HepG2 (cell line): ENCODE results near the gene RPS19BP1. TPM values are rescaled to one million over a fixed set of nuclear protein-coding genes. Genes with fewer than 3 reads are reported as not detected.

Experiments used
- ATF1 ChIP-seq: IDR thresholded peaks from 2 replicates; pipeline ENCODE4 v1.6.1; 2016; ENCODE audit warnings: mild to moderate bottlenecking, control low read depth
- GLI4 ChIP-seq: sonication (generic); formaldehyde crosslinking; IDR thresholded peaks from 2 replicates; pipeline ENCODE4 v1.5.1; 2020; ENCODE audit warnings: missing genetic modification reagents, mild to moderate bottlenecking, moderate library complexity, borderline replicate concordance
- GMEB2 ChIP-seq: IDR thresholded peaks from 2 replicates; pipeline ENCODE4 v1.6.1; 2016; ENCODE audit warnings: missing biosample characterization, missing genetic modification reagents, low read depth
- HES4 ChIP-seq: sonication (generic); formaldehyde crosslinking; IDR thresholded peaks from 2 replicates; pipeline ENCODE4 v1.9.0; 2021; ENCODE audit warnings: mild to moderate bottlenecking, missing genetic modification reagents, borderline replicate concordance
- KDM5A ChIP-seq: fragments of 200-600 bp; sonication (generic); IDR thresholded peaks from 2 replicates; pipeline ENCODE4 v1.7.0; 2018; ENCODE audit warnings: antibody characterized with exemption, mild to moderate bottlenecking, low read length, borderline replicate concordance
- MAF1 ChIP-seq: sonication (generic); formaldehyde crosslinking; IDR thresholded peaks from 2 replicates; pipeline ENCODE4 v1.5.0; 2020; ENCODE audit warnings: missing genetic modification reagents, borderline replicate concordance
- MAFF ChIP-seq: IDR thresholded peaks from 2 replicates; pipeline ENCODE4 v1.6.1; 2011; ENCODE audit warnings: low read depth, low read length, improper control_type of control experiment
- PHF21A ChIP-seq: sonication (generic); formaldehyde crosslinking; IDR thresholded peaks from 2 replicates; pipeline ENCODE4 v1.5.0; 2020; ENCODE audit warnings: mild to moderate bottlenecking, missing genetic modification reagents
- RNF2 ChIP-seq: fragments of 450-650 bp; conservative IDR thresholded peaks from 2 replicates; pipeline ENCODE4 v1.6.1; 2016; ENCODE audit warnings: low read depth
- SNAPC5 ChIP-seq: sonication (generic); formaldehyde crosslinking; IDR thresholded peaks from 2 replicates; pipeline ENCODE4 v1.8.1; 2023; ENCODE audit warnings: mild to moderate bottlenecking, missing genetic modification reagents, borderline replicate concordance
- SP4 ChIP-seq: sonication (generic); formaldehyde crosslinking; IDR thresholded peaks from 2 replicates; pipeline ENCODE4 v1.8.1; 2023; ENCODE audit warnings: mild to moderate bottlenecking, missing genetic modification reagents
- SSRP1 ChIP-seq: IDR thresholded peaks from 2 replicates; pipeline ENCODE4 v1.6.1; 2016; ENCODE audit warnings: control low read depth
- SYNCRIP ChIP-seq: fragments of 200-400 bp; formaldehyde crosslinking; IDR thresholded peaks from 2 replicates; pipeline ENCODE4 v1.6.1; 2018; ENCODE audit warnings: mild to moderate bottlenecking, low read depth, low read length; ENCODE audit not compliant: insufficient read depth
- TEF ChIP-seq: sonication (generic); formaldehyde crosslinking; IDR thresholded peaks from 2 replicates; pipeline ENCODE4 v1.5.0; 2020; ENCODE audit warnings: missing genetic modification reagents
- TOPORS ChIP-seq: sonication (generic); formaldehyde crosslinking; IDR thresholded peaks from 2 replicates; pipeline ENCODE4 v1.8.0; 2023; ENCODE audit warnings: mild to moderate bottlenecking, missing genetic modification reagents
- ZBTB37 ChIP-seq: sonication (generic); formaldehyde crosslinking; IDR thresholded peaks from 2 replicates; pipeline ENCODE4 v1.4.0; 2020; ENCODE audit warnings: mild to moderate bottlenecking, missing genetic modification reagents
- ZBTB7A ChIP-seq: sonication (generic); formaldehyde crosslinking; IDR thresholded peaks from 2 replicates; pipeline ENCODE4 v1.8.0; 2022; ENCODE audit warnings: mild to moderate bottlenecking, missing genetic modification reagents
- ZNF230 ChIP-seq: sonication (generic); formaldehyde crosslinking; IDR thresholded peaks from 2 replicates; pipeline ENCODE4 v1.4.0; 2020; ENCODE audit warnings: mild to moderate bottlenecking, missing genetic modification reagents
- ZNF326 ChIP-seq: sonication (generic); formaldehyde crosslinking; IDR thresholded peaks from 2 replicates; pipeline ENCODE4 v1.4.0; 2020; ENCODE audit warnings: missing genetic modification reagents, borderline replicate concordance
- ZNF335 ChIP-seq: sonication (generic); formaldehyde crosslinking; IDR thresholded peaks from 2 replicates; pipeline ENCODE4 v1.4.0; 2020; ENCODE audit warnings: missing genetic modification reagents
- ZNF343 ChIP-seq: sonication (generic); formaldehyde crosslinking; IDR thresholded peaks from 2 replicates; pipeline ENCODE4 v1.4.0; 2020; ENCODE audit warnings: mild to moderate bottlenecking, missing genetic modification reagents
- polyA plus RNA-seq, 8 experiments: library from polyadenylated mRNA; depleted of rRNA in 3 of 8; stranded (reverse) in 7 of 8; unstranded in 1 of 8; fragments of >200 nt; fragmentation: Illumina TruSeq in 4 of 8; extraction: Trizol in 4 of 8; gene quantifications; 2 replicates each; pipeline versions ENCODE4 v1.2.1 to v1.2.3, GENCODE V29; 2011 to 2016; ENCODE audit warnings: low read depth in 4 of 8, missing spikeins in 1 of 8, mixed read lengths in 1 of 8; ENCODE audit not compliant: insufficient read depth in 1 of 8
- total RNA-seq, 5 experiments: library from RNA; depleted of rRNA; stranded (reverse); fragments of >200 nt; fragmentation: Illumina TruSeq; extraction: Trizol; gene quantifications; 2 replicates each; pipeline ENCODE4 v1.2.3, GENCODE V29; 2016; ENCODE audit warnings: low read depth in 1 of 5
- TF ChIP-seq, protein P1 (sequence below): IDR thresholded peaks from 2 replicates; pipeline ENCODE4 v1.6.1; 2016; ENCODE audit warnings: missing compliant biosample characterization, missing genetic modification reagents, borderline replicate concordance
- TF ChIP-seq, protein P2 (sequence below): sonication (generic); formaldehyde crosslinking; IDR thresholded peaks from 2 replicates; pipeline ENCODE4 v1.8.0; 2023; ENCODE audit warnings: mild to moderate bottlenecking, missing genetic modification reagents

RPS19BP1 gene
- total and polyA plus RNA-seq, 2 of the 13 experiments (the other 11 are each of a cell fraction or from before 2014, with no cell fraction given) = 44.3 to 81.3 TPM

GRCh38 chr22:39520226-39521105, 12.1 kb downstream of the RPS19BP1 start, which contains the start of gene ATF4 (continued):
- TF ChIP-seq GMEB2 (CRISPR knock-in tag) = no peak
- TF ChIP-seq ZBTB37 (CRISPR knock-in tag) = peak; percentile 40; the same call in 1 of the 2 replicates
- TF ChIP-seq GLI4 = peak; percentile 62
- TF ChIP-seq RNF2 = peak; percentile 68; the same call in 1 of the 2 replicates
- TF ChIP-seq PHF21A = peak; percentile 98
- TF ChIP-seq KDM5A = peak; percentile 50; the same call in 1 of the 2 replicates
- TF ChIP-seq HES4 (CRISPR knock-in tag) = peak; percentile 92
- no peak for TF ChIP-seq SNAPC5 (CRISPR knock-in tag)
- TF ChIP-seq SP4 = no peak
- TF ChIP-seq ZNF230 (CRISPR knock-in tag) = peak; percentile 26; the same call in 1 of the 2 replicates
- no peak for TF ChIP-seq ZNF335 (CRISPR knock-in tag)
- no peak for TF ChIP-seq MAF1 (CRISPR knock-in tag)
- TF ChIP-seq MAFF = no peak
- TF ChIP-seq ZNF326 (CRISPR knock-in tag) = no peak
- peak; percentile 92 for TF ChIP-seq SSRP1
- peak; percentile 39; the same call in 1 of the 2 replicates for TF ChIP-seq ZBTB7A (CRISPR knock-in tag)
- peak; percentile 83 for TF ChIP-seq ATF1 (CRISPR knock-in tag)
- TF ChIP-seq SYNCRIP = no peak
- no peak; the same call in 1 of the 2 replicates for TF ChIP-seq TOPORS (CRISPR knock-in tag)
- TF ChIP-seq, protein P1, sequence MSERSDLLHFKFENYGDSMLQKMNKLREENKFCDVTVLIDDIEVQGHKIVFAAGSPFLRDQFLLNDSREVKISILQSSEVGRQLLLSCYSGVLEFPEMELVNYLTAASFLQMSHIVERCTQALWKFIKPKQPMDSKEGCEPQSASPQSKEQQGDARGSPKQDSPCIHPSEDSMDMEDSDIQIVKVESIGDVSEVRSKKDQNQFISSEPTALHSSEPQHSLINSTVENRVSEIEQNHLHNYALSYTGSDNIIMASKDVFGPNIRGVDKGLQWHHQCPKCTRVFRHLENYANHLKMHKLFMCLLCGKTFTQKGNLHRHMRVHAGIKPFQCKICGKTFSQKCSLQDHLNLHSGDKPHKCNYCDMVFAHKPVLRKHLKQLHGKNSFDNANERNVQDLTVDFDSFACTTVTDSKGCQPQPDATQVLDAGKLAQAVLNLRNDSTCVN (CRISPR knock-in tag) = peak; percentile 66
- TF ChIP-seq TEF (CRISPR knock-in tag) = peak; percentile 43; the same call in 1 of the 2 replicates
- 0 out of 2 replicates have a peak, but pooled peaks have one; percentile 26 for TF ChIP-seq ZNF343 (CRISPR knock-in tag)
- TF ChIP-seq, protein P2, sequence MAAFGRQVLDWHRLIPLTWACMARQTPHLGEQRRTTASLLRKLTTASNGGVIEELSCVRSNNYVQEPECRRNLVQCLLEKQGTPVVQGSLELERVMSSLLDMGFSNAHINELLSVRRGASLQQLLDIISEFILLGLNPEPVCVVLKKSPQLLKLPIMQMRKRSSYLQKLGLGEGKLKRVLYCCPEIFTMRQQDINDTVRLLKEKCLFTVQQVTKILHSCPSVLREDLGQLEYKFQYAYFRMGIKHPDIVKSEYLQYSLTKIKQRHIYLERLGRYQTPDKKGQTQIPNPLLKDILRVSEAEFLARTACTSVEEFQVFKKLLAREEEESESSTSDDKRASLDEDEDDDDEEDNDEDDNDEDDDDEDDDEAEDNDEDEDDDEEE (CRISPR knock-in tag) = 0 out of 2 replicates have a peak, but pooled peaks have one; percentile 55
